GM21619 (cell line): ENCODE measurements around the gene RCC2.
"Not testable (repeated sequence)": the region's sequence is repeated elsewhere in the genome, so short reads cannot be mapped to it uniquely, and the experiment has no call there.

Experiments used
- ATAC-seq: cut with Tn5 transposase; IDR thresholded peaks from one replicate; pipeline ENCODE4 v1.9.1; 2021; ENCODE audit not compliant: unreplicated experiment

The RCC2 gene

GRCh38 chr1:17439250-17440073, at the start of gene RCC2:
TSS of gene RCC2 (minus strand) at chr1:17439677. CDS start at chr1:17438514, 1,163 bp downstream.
- ATAC-seq: no peak

GRCh38 chr1:17486242-17486641, 46.8 kb upstream of the RCC2 start:
- ATAC-seq: no peak

- ATAC-seq: no peak
Observed at GRCh38 chr1:17485281-17485680, 45.8 kb upstream of the RCC2 start.

GRCh38 chr1:17481981-17482380, 42.5 kb upstream of the RCC2 start:
- not testable (repeated sequence) for ATAC-seq

GRCh38 chr1:17480846-17481245, 41.4 kb upstream of the RCC2 start:
- ATAC-seq: no peak

GRCh38 chr1:17475752-17476151, 36.3 kb upstream of the RCC2 start:
- no peak for ATAC-seq

GRCh38 chr1:17474836-17475555, 35.5 kb upstream of the RCC2 start:
- ATAC-seq: not testable (repeated sequence)

GRCh38 chr1:17472814-17473213, 33.3 kb upstream of the RCC2 start:
- no peak for ATAC-seq

- no peak for ATAC-seq
Observed at GRCh38 chr1:17471393-17471792, 31.9 kb upstream of the RCC2 start.

- ATAC-seq: no peak
Observed at GRCh38 chr1:17470021-17470799, 30.7 kb upstream of the RCC2 start.

GRCh38 chr1:17468357-17469265, 29.1 kb upstream of the RCC2 start:
- not testable (repeated sequence) for ATAC-seq

GRCh38 chr1:17466359-17466758, 26.9 kb upstream of the RCC2 start:
- no peak for ATAC-seq

- no peak for ATAC-seq
Observed at GRCh38 chr1:17465228-17465627, 25.8 kb upstream of the RCC2 start.

- ATAC-seq: no peak
Observed at GRCh38 chr1:17463991-17464390, 24.5 kb upstream of the RCC2 start.

- no peak for ATAC-seq
Observed at GRCh38 chr1:17462669-17463068, 23.2 kb upstream of the RCC2 start.

- ATAC-seq: no peak
Observed at GRCh38 chr1:17460219-17460618, 20.7 kb upstream of the RCC2 start.

GRCh38 chr1:17458794-17459193, 19.3 kb upstream of the RCC2 start:
- no peak for ATAC-seq

GRCh38 chr1:17452686-17453085, 13.2 kb upstream of the RCC2 start:
- ATAC-seq: no peak

- ATAC-seq: not testable (repeated sequence)
Observed at GRCh38 chr1:17452203-17452602, 12.7 kb upstream of the RCC2 start.

- no peak for ATAC-seq
Observed at GRCh38 chr1:17451731-17452130, 12.3 kb upstream of the RCC2 start.
